SK-N-SH treated with all-trans-retinoic acid at 6 μM for 48 hours (cell line): Measurements from ENCODE around the gene CAV1.

ENCODE experiments used
- ATAC-seq: fragments of 200-7000 bp; cut with Tn5 transposase; 3 replicates; pipeline ENCODE4 v1.9.1; 2020; ENCODE audit warnings: mild to moderate bottlenecking, moderate library complexity
- ARNTL ChIP-seq: fragments of 450-650 bp; formaldehyde crosslinking; IDR thresholded peaks from 2 replicates; pipeline ENCODE4 v1.5.0; 2020; ENCODE audit warnings: low read depth, mild to moderate bottlenecking, moderate library complexity, borderline replicate concordance
- BACH2 ChIP-seq: fragments of 250-450 bp; sonication (Bioruptor Pico); IDR thresholded peaks from 2 replicates; pipeline ENCODE4 v1.9.0; 2021; ENCODE audit warnings: mild to moderate bottlenecking, borderline replicate concordance
- CSDC2 ChIP-seq: fragments of 250-450 bp; sonication (Bioruptor Pico); IDR thresholded peaks from 2 replicates; pipeline ENCODE4 v1.5.0; 2020; ENCODE audit warnings: mild to moderate bottlenecking, moderate library complexity
- ESRRG ChIP-seq: fragments of 250-450 bp; sonication (Bioruptor Pico); IDR thresholded peaks from 2 replicates; pipeline ENCODE4 v1.6.1; 2021; ENCODE audit warnings: mild to moderate bottlenecking
- GLIS3 ChIP-seq: fragments of 250-450 bp; sonication (Bioruptor Pico); IDR thresholded peaks from 2 replicates; pipeline ENCODE4 v1.5.0; 2020; ENCODE audit warnings: mild to moderate bottlenecking, moderate library complexity
- ISL1 ChIP-seq: fragments of 250-450 bp; sonication (Bioruptor Pico); IDR thresholded peaks from 2 replicates; pipeline ENCODE4 v2.1.2; 2022; ENCODE audit warnings: mild to moderate bottlenecking, moderate library complexity
- OSR1 ChIP-seq: fragments of 250-450 bp; sonication (Bioruptor Pico); IDR thresholded peaks from 2 replicates; pipeline ENCODE4 v1.8.0; 2022; ENCODE audit warnings: moderate library complexity, mild to moderate bottlenecking, inconsistent platforms
- PATZ1 ChIP-seq: fragments of 250-450 bp; sonication (Bioruptor Pico); IDR thresholded peaks from 2 replicates; pipeline ENCODE4 v1.8.0; 2020; ENCODE audit warnings: mild to moderate bottlenecking, moderate library complexity, borderline replicate concordance
- POU6F1 ChIP-seq: fragments of 250-450 bp; sonication (Bioruptor Pico); IDR thresholded peaks from 2 replicates; pipeline ENCODE4 v1.8.0; 2021; ENCODE audit warnings: low read depth, mild to moderate bottlenecking, moderate library complexity, borderline replicate concordance
- PPARA ChIP-seq: fragments of 250-450 bp; sonication (Bioruptor Pico); IDR thresholded peaks from 2 replicates; pipeline ENCODE4 v1.5.0; 2020; ENCODE audit warnings: mild to moderate bottlenecking, borderline replicate concordance
- SNAI2 ChIP-seq: fragments of 250-450 bp; sonication (Bioruptor Pico); IDR thresholded peaks from 2 replicates; pipeline ENCODE4 v1.5.0; 2020; ENCODE audit warnings: mild to moderate bottlenecking, moderate library complexity
- TCF4 ChIP-seq: fragments of 250-450 bp; sonication (Bioruptor Pico); IDR thresholded peaks from 2 replicates; pipeline ENCODE4 v1.8.0; 2021; ENCODE audit warnings: mild to moderate bottlenecking, moderate library complexity, borderline replicate concordance
- TOX ChIP-seq: fragments of 250-450 bp; sonication (Bioruptor Pico); IDR thresholded peaks from 2 replicates; pipeline ENCODE4 v1.8.0; 2021; ENCODE audit warnings: mild to moderate bottlenecking, moderate library complexity, borderline replicate concordance
- ZC3H10 ChIP-seq: fragments of 250-450 bp; sonication (Bioruptor Pico); IDR thresholded peaks from 2 replicates; pipeline ENCODE4 v1.5.1; 2021; ENCODE audit warnings: mild to moderate bottlenecking, moderate library complexity
- ZFP3 ChIP-seq: fragments of 250-450 bp; sonication (Bioruptor Pico); IDR thresholded peaks from 2 replicates; pipeline ENCODE4 v1.5.0; 2020; ENCODE audit warnings: mild to moderate bottlenecking, moderate library complexity
- ZFP30 ChIP-seq: fragments of 450-650 bp; formaldehyde crosslinking; IDR thresholded peaks from 2 replicates; pipeline ENCODE4 v1.5.0; 2022; ENCODE audit warnings: mild to moderate bottlenecking, moderate library complexity
- ZNF565 ChIP-seq: fragments of 450-650 bp; formaldehyde crosslinking; conservative IDR thresholded peaks from 2 replicates; pipeline ENCODE4 v1.5.0; 2020; ENCODE audit warnings: low read depth, mild to moderate bottlenecking, moderate library complexity
- ZNF70 ChIP-seq: fragments of 450-650 bp; formaldehyde crosslinking; IDR thresholded peaks from 2 replicates; pipeline ENCODE4 v1.5.0; 2020; ENCODE audit warnings: mild to moderate bottlenecking, moderate library complexity
- ZNF8 ChIP-seq: fragments of 450-650 bp; formaldehyde crosslinking; IDR thresholded peaks from 2 replicates; pipeline ENCODE4 v1.5.0; 2020; ENCODE audit warnings: mild to moderate bottlenecking, moderate library complexity
- TF ChIP-seq, protein P1 (sequence below): fragments of 250-450 bp; sonication (Bioruptor Pico); IDR thresholded peaks from 2 replicates; pipeline ENCODE4 v1.5.1; 2020; ENCODE audit warnings: low read depth, mild to moderate bottlenecking, moderate library complexity
- TF ChIP-seq, protein P2 (sequence below): fragments of 250-450 bp; sonication (Bioruptor Pico); IDR thresholded peaks from 2 replicates; pipeline ENCODE4 v1.5.1; 2021; ENCODE audit warnings: mild to moderate bottlenecking, moderate library complexity
- TF ChIP-seq, protein P3 (sequence below): fragments of 250-450 bp; sonication (Bioruptor Pico); IDR thresholded peaks from 2 replicates; pipeline ENCODE4 v1.5.0; 2020; ENCODE audit warnings: mild to moderate bottlenecking, moderate library complexity

The CAV1 gene

DNA sequence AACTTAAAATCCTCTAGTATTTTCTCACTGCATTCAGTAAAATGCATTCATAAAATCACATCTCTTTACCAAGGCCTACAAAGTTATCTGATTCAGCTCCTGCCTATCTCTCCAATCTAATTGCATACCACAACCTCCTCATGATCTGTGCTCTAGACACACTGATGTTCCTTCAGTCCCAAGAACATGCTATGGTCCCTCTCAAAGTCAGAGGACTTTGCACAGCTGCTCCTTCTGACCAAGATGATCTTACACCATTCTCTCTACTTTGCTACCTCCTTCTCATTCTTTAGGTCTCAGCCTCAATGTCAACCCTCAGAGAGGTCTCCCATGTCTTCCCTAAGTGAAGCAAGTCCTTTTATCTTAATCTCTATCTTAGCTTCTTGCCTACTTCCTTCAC, 45.5 kb downstream of the CAV1 start:
- peak; percentile 15 for ATAC-seq
- TF ChIP-seq ZFP3 (CRISPR knock-in tag) = no peak

DNA sequence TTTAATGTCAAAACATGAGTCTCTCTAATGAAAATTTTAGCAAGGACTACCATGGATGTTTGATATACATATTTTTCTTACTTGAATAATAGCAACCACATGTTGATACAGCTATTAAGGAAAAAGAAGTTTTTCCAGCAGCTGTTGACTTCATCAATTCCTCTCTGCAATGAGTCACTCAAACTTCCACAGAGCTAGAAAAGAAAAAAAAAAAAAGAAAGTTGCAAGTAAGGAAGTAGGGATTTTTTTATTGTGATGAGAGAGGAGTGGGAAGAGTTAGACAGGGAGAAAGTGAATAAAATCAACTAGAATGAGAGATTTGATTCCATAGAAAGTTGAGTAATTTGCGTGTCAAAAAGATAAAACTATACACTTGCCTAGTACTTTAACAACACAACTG, 46.2 kb downstream of the CAV1 start:
- peak; percentile 62 for ATAC-seq
- TF ChIP-seq PPARA (CRISPR knock-in tag) (no peak), ARNTL (CRISPR knock-in tag) (no peak), GLIS3 (CRISPR knock-in tag) (no peak), POU6F1 (no peak), ZNF8 (CRISPR knock-in tag) (no peak), ZNF70 (CRISPR knock-in tag) (no peak), ZC3H10 (CRISPR knock-in tag) (no peak), ESRRG (CRISPR knock-in tag) (no peak), OSR1 (CRISPR knock-in tag) (no peak), PATZ1 (CRISPR knock-in tag) (no peak), ZFP30 (CRISPR knock-in tag) (no peak), CSDC2 (CRISPR knock-in tag) (no peak), ZNF565 (CRISPR knock-in tag) (no peak), TOX (no peak), SNAI2 (CRISPR knock-in tag) (no peak), ISL1 (CRISPR knock-in tag) (no peak)
- TF ChIP-seq, protein P1, sequence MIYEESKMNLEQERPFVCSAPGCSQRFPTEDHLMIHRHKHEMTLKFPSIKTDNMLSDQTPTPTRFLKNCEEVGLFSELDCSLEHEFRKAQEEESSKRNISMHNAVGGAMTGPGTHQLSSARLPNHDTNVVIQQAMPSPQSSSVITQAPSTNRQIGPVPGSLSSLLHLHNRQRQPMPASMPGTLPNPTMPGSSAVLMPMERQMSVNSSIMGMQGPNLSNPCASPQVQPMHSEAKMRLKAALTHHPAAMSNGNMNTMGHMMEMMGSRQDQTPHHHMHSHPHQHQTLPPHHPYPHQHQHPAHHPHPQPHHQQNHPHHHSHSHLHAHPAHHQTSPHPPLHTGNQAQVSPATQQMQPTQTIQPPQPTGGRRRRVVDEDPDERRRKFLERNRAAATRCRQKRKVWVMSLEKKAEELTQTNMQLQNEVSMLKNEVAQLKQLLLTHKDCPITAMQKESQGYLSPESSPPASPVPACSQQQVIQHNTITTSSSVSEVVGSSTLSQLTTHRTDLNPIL (CRISPR knock-in tag) = no peak
- TF ChIP-seq, protein P2, sequence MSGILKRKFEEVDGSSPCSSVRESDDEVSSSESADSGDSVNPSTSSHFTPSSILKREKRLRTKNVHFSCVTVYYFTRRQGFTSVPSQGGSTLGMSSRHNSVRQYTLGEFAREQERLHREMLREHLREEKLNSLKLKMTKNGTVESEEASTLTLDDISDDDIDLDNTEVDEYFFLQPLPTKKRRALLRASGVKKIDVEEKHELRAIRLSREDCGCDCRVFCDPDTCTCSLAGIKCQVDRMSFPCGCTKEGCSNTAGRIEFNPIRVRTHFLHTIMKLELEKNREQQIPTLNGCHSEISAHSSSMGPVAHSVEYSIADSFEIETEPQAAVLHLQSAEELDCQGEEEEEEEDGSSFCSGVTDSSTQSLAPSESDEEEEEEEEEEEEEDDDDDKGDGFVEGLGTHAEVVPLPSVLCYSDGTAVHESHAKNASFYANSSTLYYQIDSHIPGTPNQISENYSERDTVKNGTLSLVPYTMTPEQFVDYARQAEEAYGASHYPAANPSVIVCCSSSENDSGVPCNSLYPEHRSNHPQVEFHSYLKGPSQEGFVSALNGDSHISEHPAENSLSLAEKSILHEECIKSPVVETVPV (CRISPR knock-in tag) = no peak
- TF ChIP-seq, all 23 proteins: peak for 0

GRCh38 chr7:116571552-116571951, 46.7 kb downstream of the CAV1 start:
- ATAC-seq = no peak
- TF ChIP-seq PPARA (CRISPR knock-in tag) = no peak
- no peak for TF ChIP-seq GLIS3 (CRISPR knock-in tag)
- TF ChIP-seq BACH2 (CRISPR knock-in tag) = no peak
- TF ChIP-seq ZNF565 (CRISPR knock-in tag) = no peak
- TF ChIP-seq CSDC2 (CRISPR knock-in tag) = no peak
- no peak for TF ChIP-seq TOX
- no peak for TF ChIP-seq POU6F1
- no peak for TF ChIP-seq ZNF8 (CRISPR knock-in tag)
- no peak for TF ChIP-seq ZC3H10 (CRISPR knock-in tag)
- TF ChIP-seq TCF4 (CRISPR knock-in tag) = no peak
- TF ChIP-seq, protein P2 (CRISPR knock-in tag) = no peak
- TF ChIP-seq, protein P3, sequence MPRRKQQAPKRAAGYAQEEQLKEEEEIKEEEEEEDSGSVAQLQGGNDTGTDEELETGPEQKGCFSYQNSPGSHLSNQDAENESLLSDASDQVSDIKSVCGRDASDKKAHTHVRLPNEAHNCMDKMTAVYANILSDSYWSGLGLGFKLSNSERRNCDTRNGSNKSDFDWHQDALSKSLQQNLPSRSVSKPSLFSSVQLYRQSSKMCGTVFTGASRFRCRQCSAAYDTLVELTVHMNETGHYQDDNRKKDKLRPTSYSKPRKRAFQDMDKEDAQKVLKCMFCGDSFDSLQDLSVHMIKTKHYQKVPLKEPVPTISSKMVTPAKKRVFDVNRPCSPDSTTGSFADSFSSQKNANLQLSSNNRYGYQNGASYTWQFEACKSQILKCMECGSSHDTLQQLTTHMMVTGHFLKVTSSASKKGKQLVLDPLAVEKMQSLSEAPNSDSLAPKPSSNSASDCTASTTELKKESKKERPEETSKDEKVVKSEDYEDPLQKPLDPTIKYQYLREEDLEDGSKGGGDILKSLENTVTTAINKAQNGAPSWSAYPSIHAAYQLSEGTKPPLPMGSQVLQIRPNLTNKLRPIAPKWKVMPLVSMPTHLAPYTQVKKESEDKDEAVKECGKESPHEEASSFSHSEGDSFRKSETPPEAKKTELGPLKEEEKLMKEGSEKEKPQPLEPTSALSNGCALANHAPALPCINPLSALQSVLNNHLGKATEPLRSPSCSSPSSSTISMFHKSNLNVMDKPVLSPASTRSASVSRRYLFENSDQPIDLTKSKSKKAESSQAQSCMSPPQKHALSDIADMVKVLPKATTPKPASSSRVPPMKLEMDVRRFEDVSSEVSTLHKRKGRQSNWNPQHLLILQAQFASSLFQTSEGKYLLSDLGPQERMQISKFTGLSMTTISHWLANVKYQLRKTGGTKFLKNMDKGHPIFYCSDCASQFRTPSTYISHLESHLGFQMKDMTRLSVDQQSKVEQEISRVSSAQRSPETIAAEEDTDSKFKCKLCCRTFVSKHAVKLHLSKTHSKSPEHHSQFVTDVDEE (CRISPR knock-in tag) = no peak
- no peak for TF ChIP-seq SNAI2 (CRISPR knock-in tag)
- TF ChIP-seq ISL1 (CRISPR knock-in tag) = no peak
- TF ChIP-seq, protein P1 (CRISPR knock-in tag) = no peak
